Renal pelvis (tissue), 4 donors: ENCODE results near the gene FBXL13. TPM values are rescaled to one million over a fixed set of nuclear protein-coding genes. Genes with fewer than 3 reads are reported as not detected.
A peak's percentile ranks its signal among the peaks of the same experiment; 100 is the strongest.
"Not testable (repeated sequence)": the region's sequence is repeated elsewhere in the genome, so short reads cannot be mapped to it uniquely, and the experiment has no call there.

Experiments used
- DNase-seq: peaks from one replicate; pipeline ENCODE4 v3.0.0-alpha.2; 2013
- polyA plus RNA-seq, 3 donors: library from polyadenylated mRNA; unstranded; fragments of 120-200 nt; gene quantifications; one replicate each; pipeline ENCODE4 v1.2.1, GENCODE V29; 2013; ENCODE audit not compliant: insufficient read length in 3 of 3

The FBXL13 gene
- polyA plus RNA-seq, 3 donors = 1.8 to 4.1 (median 3.5) TPM

DNA sequence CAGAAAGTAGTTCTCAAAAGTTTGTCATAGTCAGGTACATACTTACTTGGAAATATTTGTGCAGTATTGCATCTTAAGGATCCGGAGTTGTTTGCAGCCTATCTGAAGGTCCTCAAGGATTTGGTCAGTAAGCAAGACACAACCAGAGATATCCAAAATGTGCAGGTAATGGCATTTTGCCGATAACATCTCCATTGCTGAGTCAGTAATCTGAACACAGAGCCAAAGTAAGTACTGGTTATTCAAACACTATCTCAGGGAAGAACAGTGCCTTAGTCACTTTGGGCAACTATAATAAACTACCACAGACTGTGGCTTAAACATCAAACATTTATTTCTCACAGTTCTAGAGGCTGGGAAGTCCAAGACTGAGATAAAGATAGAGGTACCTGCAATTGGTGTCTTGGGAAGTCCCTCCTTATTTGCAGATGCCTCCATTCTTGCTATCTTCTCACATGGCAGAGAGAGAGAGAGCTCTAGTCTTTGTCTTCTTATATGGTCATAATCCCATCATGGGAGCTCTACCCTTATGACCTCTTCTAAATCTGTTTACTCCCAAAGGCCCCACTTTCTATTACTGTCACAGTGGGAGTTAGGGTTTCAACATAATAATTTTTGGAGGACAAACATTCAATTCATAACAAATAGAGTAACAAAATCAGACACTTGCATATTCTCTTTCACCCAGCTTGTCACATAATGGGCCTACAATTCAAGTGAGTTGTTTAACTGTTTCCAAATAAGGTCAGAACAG is 252.4 kb downstream of the FBXL13 start:
- DNase-seq = no peak

DNA sequence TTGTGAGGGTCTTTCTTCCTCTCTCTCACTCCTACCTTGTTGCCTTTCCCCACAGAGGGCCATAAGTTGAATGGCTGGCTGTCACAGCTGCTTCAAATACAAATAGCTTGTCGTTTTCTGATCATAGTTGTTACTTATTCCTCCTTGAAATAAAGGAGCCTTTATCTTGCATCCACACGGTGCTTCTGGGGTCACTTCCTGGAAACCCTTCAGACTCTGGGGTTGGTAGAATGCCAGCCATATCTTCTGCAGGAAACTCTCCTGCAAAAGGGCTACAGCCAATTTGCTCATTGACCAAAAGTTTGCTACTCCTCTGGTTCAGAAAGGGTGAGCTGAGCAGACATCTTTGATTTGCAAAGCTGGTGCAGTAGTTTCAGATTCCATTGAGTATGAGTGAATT is 255.4 kb downstream of the FBXL13 start:
- no peak for DNase-seq

DNA sequence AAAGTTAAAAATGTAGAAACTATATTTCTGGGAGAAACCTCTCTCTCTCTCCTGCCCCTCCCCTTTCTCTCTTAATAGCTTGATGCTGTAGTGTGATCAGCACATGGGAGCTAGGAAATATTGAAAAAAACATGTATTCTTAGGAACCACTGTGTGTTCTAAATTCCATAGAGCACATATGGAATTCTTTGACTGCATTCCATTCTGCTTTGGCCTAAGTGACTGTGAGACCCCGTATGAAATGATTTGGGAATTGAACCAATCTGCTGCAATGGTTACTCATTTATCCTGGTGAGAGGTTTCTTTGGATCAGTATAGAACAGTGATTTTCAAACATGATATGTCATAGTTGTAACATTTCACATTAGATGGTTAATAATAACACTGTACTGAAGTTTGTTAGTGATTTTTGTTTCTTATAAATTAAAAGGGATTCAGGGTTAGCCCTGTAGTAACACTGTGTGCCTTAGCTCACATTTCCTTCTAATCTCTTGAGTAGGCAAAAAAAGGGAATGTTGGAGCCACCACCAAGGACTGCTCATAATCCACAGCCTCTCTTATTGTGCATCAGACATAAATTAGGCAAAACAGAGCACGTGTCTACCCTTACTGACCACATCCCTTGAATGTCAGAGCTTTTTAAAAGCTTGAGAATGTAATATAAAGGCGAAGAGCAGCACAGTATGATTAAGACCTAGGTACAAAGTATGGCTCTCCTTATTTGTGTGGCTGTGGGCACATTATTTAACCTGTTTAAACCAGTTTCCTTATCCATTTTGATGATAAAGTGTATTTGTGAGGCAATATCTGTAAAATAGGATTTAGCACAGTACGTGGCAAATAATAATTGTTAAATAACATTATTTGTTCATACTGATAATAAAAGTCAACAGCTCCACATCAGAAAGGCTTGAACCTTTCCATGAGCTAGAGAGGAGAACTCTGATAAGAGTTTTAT is 256.7 kb downstream of the FBXL13 start:
- DNase-seq = no peak

DNA sequence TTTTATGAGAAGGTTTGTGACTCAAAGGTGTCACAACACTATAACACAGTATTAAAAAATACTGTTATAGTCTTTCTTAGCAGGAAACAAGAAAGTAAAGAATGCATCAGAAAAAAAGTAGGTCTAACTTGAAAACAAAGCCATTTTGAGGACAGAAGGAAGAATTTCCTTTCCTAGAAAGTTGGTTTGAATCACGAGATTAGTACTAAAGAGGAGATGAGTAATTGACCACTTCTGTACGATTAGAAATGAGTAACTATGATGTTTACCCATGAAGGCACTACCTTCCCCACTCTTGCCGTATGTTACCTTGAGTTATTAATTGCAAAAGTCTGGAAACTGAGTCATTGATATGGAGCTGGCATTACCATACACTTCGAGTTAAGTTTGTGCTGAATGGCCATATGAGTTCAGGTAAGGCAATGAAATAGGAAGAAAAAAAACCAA is 260.5 kb downstream of the FBXL13 start:
- DNase-seq = no peak

- peak; percentile 29 for DNase-seq
Measured at GRCh38 chr7:102813191-102814024, 261.2 kb downstream of the FBXL13 start.

GRCh38 chr7:102811942-102812678 is 262.5 kb downstream of the FBXL13 start:
- DNase-seq = no peak

DNA sequence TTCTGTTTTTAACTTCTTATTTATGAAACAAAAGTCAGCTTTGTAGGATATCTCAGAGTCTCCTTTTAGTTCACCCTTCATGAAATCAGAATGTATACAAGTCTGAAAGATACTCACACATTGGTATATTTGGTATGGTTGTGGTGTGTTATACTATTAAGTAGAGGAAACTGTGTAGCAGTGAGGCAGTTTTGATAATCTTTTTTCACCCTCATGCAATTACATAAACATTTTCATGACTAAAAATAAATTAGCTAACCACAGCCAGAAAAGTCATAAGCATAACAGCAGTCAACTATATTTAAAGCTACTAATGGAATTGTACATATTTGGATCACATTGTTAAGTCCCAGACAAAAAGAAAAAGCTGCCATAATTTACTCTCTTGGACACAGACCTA is 263.7 kb downstream of the FBXL13 start:
- no peak for DNase-seq

DNA sequence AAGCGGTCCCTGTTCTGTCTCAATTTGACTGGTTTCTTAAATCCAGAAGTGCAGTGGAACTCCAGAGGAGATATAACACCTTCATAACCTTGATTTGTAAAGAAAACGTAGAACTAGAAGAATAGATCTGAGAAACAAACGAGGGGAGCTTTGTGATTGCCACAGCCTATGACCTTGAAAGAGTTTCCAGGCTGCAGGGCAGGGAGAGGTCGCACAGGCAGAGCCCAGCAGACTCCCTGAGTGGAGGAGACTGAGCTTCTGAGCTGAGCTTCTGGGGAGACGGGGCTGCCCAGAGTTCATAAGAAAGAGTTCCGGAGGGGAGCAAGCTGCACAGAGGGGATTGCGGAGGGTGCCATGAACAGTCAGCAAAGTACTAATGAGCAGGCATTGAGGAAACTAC is 268.0 kb downstream of the FBXL13 start:
- DNase-seq = no peak

GRCh38 chr7:102795987-102796595 is 278.5 kb downstream of the FBXL13 start:
- not testable (repeated sequence) for DNase-seq

- not testable (repeated sequence) for DNase-seq
Measured at GRCh38 chr7:102794567-102794966, 280.0 kb downstream of the FBXL13 start.

DNA sequence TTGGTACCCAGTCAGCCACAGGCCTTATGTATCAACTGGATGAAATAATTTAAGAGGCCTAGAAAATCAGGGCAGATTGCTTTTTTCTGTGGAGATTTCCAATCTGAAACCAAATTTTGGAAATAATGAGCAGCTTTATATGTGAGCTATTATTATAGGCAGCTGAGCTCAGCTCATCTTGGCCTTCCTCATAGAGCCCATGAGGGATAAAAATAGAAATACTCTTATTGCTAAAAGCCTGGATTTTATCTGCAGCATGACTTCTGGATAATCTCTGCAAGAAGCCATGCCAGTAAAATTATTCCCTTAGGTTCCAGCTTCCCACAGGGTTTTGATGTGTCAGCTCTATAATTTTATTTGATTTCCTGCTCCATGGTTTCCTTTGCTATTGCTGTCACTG is 282.8 kb downstream of the FBXL13 start:
- DNase-seq = not testable (repeated sequence)

DNA sequence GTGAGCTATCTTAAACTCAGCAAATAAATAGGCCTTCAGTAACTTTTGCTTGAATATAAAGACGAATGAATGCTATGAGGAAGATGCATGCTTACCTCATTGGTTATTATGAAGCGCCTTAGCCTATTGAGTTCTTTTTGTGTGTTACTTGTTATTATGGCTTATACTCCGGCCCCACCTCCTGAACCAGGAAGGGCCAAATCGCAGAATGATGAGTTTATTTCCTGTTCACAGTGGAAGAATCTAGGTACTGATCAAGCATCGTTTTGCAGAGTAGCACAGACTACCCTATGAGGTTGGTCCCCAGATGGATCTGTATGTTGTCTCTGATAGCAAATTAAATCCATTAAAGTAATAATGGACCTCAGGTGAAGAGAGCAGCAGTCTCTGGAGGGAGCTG is 283.2 kb downstream of the FBXL13 start:
- not testable (repeated sequence) for DNase-seq

GRCh38 chr7:102790364-102791100 is 284.1 kb downstream of the FBXL13 start:
- not testable (repeated sequence) for DNase-seq

- DNase-seq = not testable (repeated sequence)
Measured at GRCh38 chr7:102788770-102789169, 285.8 kb downstream of the FBXL13 start.

- not testable (repeated sequence) for DNase-seq
Measured at GRCh38 chr7:102780926-102781325, 293.7 kb downstream of the FBXL13 start.

DNA sequence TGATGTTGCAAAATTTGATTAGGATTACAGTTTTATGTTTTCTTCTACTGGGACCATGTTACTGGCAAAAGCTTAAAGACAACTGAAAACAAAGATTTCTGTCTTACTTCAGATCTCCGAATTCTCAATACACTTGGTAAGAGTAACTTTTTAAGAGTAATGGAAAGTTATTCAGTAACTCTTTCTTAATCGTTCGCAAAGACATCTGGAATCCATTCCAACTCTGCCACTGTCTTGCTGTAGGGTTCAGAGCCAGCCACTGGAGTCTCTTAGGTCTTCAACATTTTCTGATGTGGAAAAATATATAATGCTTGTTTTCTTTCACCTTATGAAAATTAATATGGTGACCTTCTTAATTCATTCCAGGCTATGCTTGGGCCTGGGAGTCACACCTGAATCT is 295.9 kb downstream of the FBXL13 start:
- not testable (repeated sequence) for DNase-seq

DNA sequence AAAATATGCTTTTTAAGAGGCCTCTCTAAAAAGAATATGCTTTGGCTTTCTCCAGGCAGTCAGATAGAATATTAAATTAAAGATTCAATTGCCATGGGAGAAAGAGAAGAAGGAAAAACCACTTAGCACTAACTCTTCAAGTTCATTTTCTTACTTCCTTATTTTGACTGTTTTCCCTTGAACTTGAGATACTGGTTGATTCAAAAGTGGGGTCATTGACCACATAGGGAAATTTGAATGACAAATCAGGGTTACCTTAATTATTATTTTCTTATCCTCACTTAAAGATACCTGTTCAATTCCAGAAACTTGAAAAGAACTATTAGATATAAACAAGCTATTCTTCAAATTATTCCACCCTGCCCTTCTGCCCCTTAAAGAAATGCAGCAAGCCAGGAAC is 298.4 kb downstream of the FBXL13 start:
- not testable (repeated sequence) for DNase-seq

- not testable (repeated sequence) for DNase-seq
Measured at GRCh38 chr7:102770467-102770866, 304.1 kb downstream of the FBXL13 start.

GRCh38 chr7:102769657-102770192 is 304.9 kb downstream of the FBXL13 start:
- DNase-seq = not testable (repeated sequence)
